Activated CD4-positive, alpha-beta memory T cell treated with anti-CD3 and anti-CD28 coated beads for 36 hours (primary cell): ENCODE measurements around the gene GJB4. TPM values are rescaled to one million over a fixed set of nuclear protein-coding genes. Genes with fewer than 3 reads are reported as not detected.
A peak's percentile ranks its signal among the peaks of the same experiment; 100 is the strongest.

Experiments
- CTCF ChIA-PET: fragments of 350-600 bp; sonication (Branson Sonifier 250); formaldehyde crosslinking; loops from one replicate; lab custom pipeline; 2021; ENCODE audit warnings: antibody characterized with exemption, inconsistent platforms; lab: Charles Lee
- POLR2A ChIA-PET: fragments of 350-600 bp; sonication (Branson Sonifier 250); formaldehyde crosslinking; loops from one replicate; lab custom pipeline; 2021; ENCODE audit warnings: antibody characterized with exemption; lab: Charles Lee
- DNase-seq: peaks from one replicate; pipeline ENCODE4 v3.0.0-alpha.2; 2020
- H3K27ac Mint-ChIP-seq: one replicate; pipeline ENCODE4 v1.8.0; 2021; ENCODE audit warnings: mixed read lengths
- H3K27me3 Mint-ChIP-seq: one replicate; pipeline ENCODE4 v1.8.0; 2021; ENCODE audit warnings: mixed read lengths
- H3K36me3 Mint-ChIP-seq: one replicate; pipeline ENCODE4 v1.8.0; 2021; ENCODE audit warnings: mixed read lengths
- H3K4me1 Mint-ChIP-seq: one replicate; pipeline ENCODE4 v1.8.0; 2021; ENCODE audit warnings: low read depth, mixed read lengths
- H3K4me3 Mint-ChIP-seq: one replicate; pipeline ENCODE4 v1.8.0; 2021; ENCODE audit warnings: mild to moderate bottlenecking, mixed read lengths
- H3K9me3 Mint-ChIP-seq: one replicate; pipeline ENCODE4 v1.8.0; 2021; ENCODE audit warnings: mixed read lengths
- intact Hi-C: fragments of 100-400 bp; cut with micrococcal nuclease; formaldehyde crosslinking; loops from one replicate; pipeline ENCODE4 v1.15.1; 2023
- total RNA-seq, 2 experiments: library from RNA; stranded (reverse); gene quantifications; one replicate each; pipeline ENCODE4 v1.2.3, GENCODE V29; 2021

The GJB4 gene
- total RNA-seq, 2 experiments from 2014 or later, result not detected

DNA sequence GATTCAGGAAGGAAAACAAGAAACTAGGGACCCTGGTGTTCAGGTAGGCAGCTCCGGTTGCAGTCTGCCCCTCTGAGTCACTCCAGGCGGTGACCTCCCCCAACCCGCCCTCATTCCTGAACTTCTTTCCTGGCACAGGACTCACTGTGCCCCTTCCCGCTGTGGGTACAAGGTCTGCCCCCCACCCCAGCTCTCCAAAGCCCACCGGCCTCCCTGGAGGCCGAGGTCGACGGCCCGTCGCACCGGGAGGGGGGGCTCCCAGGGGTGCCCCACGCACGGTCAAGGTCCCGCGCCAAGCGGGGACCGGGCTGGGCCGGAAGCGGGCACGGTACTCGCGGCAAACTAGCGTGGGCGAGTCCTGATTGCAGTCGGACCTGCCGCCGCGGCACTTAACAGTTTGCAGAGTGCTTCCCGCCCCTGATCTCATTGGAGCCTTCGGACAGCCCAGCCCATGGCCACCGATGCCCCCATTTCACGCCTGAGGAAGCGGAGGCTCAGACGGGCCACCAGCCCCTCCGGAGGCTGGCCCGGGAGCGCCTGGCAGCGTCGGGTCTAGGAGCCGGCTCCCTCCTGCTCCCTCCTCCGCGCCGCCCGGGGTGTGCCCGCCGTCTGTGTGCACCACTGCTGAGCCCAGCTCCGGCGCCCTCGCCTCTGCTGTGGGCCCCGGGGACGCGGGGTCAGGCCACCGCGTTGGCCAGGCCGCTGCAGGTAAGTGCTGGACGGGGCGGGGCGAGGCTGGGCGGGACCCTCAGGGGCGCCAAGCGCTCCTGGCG, 21.7 kb downstream of the GJB4 start, which contains the start of gene GJB3:
Gene GJB3, plus strand, starts transcription at position 144 of the 773 bp plus-strand sequence. CDS start 3,549 bp downstream, outside the sequence.
- H3K27ac Mint-ChIP-seq, result no peak within 1 kb of the TSS
- peaks cover 35% of the 10 kb centered on the region for H3K27me3 Mint-ChIP-seq
- H3K36me3 Mint-ChIP-seq, result no peaks in the 10 kb centered on the region
- ChIA-PET POLR2A (no interaction called here), CTCF (no interaction called here)
- no peaks in the 10 kb centered on the region for H3K9me3 Mint-ChIP-seq
- peak; percentile 26 for DNase-seq
- H3K4me1 Mint-ChIP-seq, result no peaks in the 10 kb centered on the region
- H3K4me3 Mint-ChIP-seq, result no peak within 1 kb of the TSS
- intact Hi-C loops, result no loop called here

DNA sequence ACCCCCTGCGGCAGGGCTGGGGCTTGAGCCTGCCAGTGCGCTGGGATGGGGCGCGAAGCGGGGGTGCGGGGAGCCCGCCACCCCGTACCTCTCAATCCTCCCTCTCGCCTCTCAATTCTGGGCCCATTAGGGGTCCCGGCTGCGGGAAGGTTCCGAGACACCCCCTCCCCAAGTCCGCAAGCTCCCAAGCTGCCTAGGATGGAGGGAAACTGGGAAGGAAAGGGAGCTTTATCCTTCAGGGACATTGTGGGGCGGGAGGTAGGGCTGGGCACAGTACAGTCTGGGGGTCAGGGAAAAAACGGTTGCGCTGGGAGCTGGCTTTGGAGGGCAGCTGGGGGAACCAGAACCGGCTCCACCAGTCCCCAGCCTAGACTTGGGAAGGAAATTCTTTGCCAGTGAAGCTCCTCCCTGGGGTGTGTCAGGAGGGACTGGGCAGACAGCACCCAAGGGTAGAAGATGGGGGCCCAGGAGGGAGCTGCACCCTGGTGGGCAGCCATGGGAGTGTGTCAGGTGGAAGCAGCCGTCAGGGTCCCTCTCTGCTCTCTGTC, 22.4 kb downstream of the GJB4 start:
- Mint-ChIP-seq H3K27ac (no peak overlapping the region), H3K27me3 (peaks cover 41% of the 10 kb centered on the region), H3K4me3 (no peak overlapping the region), H3K4me1 (peaks cover 4% of the 10 kb centered on the region), H3K9me3 (no peaks in the 10 kb centered on the region), H3K36me3 (no peaks in the 10 kb centered on the region)
- ChIA-PET CTCF (interaction anchor here (0.5 to 0.9 kb wide), 2 partner anchors 35 to 60 kb away, joined by 3 read pairs; no protein-coding TSS in a partner anchor), POLR2A (no interaction called here)
- intact Hi-C loops, result no loop called here
- DNase-seq, result no peak

DNA sequence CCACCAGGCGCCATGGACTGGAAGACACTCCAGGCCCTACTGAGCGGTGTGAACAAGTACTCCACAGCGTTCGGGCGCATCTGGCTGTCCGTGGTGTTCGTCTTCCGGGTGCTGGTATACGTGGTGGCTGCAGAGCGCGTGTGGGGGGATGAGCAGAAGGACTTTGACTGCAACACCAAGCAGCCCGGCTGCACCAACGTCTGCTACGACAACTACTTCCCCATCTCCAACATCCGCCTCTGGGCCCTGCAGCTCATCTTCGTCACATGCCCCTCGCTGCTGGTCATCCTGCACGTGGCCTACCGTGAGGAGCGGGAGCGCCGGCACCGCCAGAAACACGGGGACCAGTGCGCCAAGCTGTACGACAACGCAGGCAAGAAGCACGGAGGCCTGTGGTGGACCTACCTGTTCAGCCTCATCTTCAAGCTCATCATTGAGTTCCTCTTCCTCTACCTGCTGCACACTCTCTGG, 25.2 kb downstream of the GJB4 start:
- ChIA-PET POLR2A (no interaction called here), CTCF (interaction anchor here (0.9 to 1.3 kb wide), 3 partner anchors 12 to 82 kb away, joined by 3 to 12 read pairs (median 3); no protein-coding TSS in a partner anchor)
- no peaks in the 10 kb centered on the region for H3K36me3 Mint-ChIP-seq
- no peak for DNase-seq
- intact Hi-C loops, result no loop called here
- H3K9me3 Mint-ChIP-seq, result no peaks in the 10 kb centered on the region
- no peak overlapping the region for H3K4me3 Mint-ChIP-seq
- H3K27ac Mint-ChIP-seq, result no peak overlapping the region
- peaks cover 4% of the 10 kb centered on the region for H3K4me1 Mint-ChIP-seq
- peaks cover 46% of the 10 kb centered on the region for H3K27me3 Mint-ChIP-seq

DNA sequence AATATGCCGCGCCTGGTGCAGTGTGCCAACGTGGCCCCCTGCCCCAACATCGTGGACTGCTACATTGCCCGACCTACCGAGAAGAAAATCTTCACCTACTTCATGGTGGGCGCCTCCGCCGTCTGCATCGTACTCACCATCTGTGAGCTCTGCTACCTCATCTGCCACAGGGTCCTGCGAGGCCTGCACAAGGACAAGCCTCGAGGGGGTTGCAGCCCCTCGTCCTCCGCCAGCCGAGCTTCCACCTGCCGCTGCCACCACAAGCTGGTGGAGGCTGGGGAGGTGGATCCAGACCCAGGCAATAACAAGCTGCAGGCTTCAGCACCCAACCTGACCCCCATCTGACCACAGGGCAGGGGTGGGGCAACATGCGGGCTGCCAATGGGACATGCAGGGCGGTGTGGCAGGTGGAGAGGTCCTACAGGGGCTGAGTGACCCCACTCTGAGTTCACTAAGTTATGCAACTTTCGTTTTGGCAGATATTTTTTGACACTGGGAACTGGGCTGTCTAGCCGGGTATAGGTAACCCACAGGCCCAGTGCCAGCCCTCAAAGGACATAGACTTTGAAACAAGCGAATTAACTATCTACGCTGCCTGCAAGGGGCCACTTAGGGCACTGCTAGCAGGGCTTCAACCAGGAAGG, 25.8 kb downstream of the GJB4 start:
- H3K4me1 Mint-ChIP-seq, result peaks cover 7% of the 10 kb centered on the region
- no peak for DNase-seq
- CTCF ChIA-PET, result interaction anchor here (0.9 to 1.3 kb wide), 3 partner anchors 11 to 81 kb away, joined by 3 to 12 read pairs (median 3); no protein-coding TSS in a partner anchor

DNA sequence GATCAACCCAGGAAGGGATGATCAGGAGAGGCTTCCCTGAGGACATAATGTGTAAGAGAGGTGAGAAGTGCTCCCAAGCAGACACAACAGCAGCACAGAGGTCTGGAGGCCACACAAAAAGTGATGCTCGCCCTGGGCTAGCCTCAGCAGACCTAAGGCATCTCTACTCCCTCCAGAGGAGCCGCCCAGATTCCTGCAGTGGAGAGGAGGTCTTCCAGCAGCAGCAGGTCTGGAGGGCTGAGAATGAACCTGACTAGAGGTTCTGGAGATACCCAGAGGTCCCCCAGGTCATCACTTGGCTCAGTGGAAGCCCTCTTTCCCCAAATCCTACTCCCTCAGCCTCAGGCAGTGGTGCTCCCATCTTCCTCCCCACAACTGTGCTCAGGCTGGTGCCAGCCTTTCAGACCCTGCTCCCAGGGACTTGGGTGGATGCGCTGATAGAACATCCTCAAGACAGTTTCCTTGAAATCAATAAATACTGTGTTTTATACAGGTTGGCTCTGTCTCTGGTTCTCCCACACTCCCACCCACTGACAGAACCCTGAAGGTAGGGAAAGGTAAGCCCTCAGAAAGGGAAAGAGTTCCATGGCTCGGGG, 26.4 kb downstream of the GJB4 start:
- peaks cover 7% of the 10 kb centered on the region for H3K4me1 Mint-ChIP-seq
- H3K36me3 Mint-ChIP-seq, result no peaks in the 10 kb centered on the region
- peaks cover 45% of the 10 kb centered on the region for H3K27me3 Mint-ChIP-seq
- no peak for DNase-seq
- no peak overlapping the region for H3K4me3 Mint-ChIP-seq
- H3K27ac Mint-ChIP-seq, result no peak overlapping the region
- no peaks in the 10 kb centered on the region for H3K9me3 Mint-ChIP-seq
- ChIA-PET POLR2A (no interaction called here), CTCF (interaction anchor here (0.6 to 5.8 kb wide), 10 partner anchors 11 to 105 kb away, joined by 3 to 67 read pairs (median 5); no protein-coding TSS in a partner anchor)
- intact Hi-C loops, result loop anchor here (1.0 kb wide), 3 partner anchors 14 to 80 kb away; no protein-coding TSS in a partner anchor

More for the DNA sequence above, 25.8 kb downstream of the GJB4 start:
- Mint-ChIP-seq H3K36me3 (no peaks in the 10 kb centered on the region), H3K27ac (no peak overlapping the region), H3K27me3 (peaks cover 43% of the 10 kb centered on the region), H3K4me3 (no peak overlapping the region), H3K9me3 (no peaks in the 10 kb centered on the region)
- POLR2A ChIA-PET, result no interaction called here
- intact Hi-C loops, result no loop called here

DNA sequence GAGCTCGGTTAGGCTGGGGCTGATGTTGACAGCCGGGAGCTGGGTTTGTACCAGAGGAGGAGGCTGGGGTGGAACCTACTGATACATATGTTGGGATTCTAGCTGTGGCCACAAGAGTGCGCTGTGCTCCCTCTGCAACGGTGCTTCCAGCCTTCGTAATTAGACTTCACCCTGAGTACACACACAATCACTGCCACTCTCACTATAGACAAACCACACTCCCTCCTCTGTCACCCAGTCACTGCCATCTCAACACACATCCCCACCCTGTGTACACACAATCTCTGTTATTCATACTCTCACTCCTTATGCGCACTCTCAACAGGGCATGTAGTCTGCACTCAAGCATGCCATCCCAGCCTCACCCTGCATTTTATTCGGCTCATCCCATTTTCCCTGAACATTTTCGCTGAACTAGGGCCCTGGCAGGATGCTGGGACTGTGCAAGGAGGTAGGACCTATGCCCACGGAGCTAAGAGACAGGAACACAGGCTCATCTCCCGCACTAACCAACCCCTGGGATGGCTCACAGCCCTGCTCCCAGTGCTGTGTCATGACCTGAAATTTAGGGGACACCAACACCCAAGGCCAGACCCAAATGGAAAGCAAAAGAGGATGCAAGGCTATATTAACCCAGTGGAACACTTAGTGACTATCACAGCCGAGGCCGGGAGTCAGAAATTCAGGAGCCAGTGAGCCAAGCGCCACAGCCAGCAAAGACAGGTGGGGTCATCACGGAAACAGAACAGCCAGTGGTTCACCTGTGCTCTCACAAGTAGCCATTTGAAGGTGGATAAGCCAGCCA, 27.2 kb downstream of the GJB4 start:
- ChIA-PET CTCF (interaction anchor here (0.6 to 5.8 kb wide), 10 partner anchors 10 to 104 kb away, joined by 3 to 67 read pairs (median 5); no protein-coding TSS in a partner anchor), POLR2A (interaction anchor here (0.9 kb wide), 1 partner anchor 244 kb away, joined by 3 read pairs; no protein-coding TSS in a partner anchor)
- H3K4me1 Mint-ChIP-seq, result peaks cover 7% of the 10 kb centered on the region
- no peak overlapping the region for H3K4me3 Mint-ChIP-seq
- peak; percentile 80 for DNase-seq
- no peaks in the 10 kb centered on the region for H3K9me3 Mint-ChIP-seq
- peaks cover 50% of the 10 kb centered on the region for H3K27me3 Mint-ChIP-seq
- no peak overlapping the region for H3K27ac Mint-ChIP-seq
- intact Hi-C loops, result loop anchor here (1.0 kb wide), 3 partner anchors 14 to 80 kb away; no protein-coding TSS in a partner anchor
- H3K36me3 Mint-ChIP-seq, result no peaks in the 10 kb centered on the region

DNA sequence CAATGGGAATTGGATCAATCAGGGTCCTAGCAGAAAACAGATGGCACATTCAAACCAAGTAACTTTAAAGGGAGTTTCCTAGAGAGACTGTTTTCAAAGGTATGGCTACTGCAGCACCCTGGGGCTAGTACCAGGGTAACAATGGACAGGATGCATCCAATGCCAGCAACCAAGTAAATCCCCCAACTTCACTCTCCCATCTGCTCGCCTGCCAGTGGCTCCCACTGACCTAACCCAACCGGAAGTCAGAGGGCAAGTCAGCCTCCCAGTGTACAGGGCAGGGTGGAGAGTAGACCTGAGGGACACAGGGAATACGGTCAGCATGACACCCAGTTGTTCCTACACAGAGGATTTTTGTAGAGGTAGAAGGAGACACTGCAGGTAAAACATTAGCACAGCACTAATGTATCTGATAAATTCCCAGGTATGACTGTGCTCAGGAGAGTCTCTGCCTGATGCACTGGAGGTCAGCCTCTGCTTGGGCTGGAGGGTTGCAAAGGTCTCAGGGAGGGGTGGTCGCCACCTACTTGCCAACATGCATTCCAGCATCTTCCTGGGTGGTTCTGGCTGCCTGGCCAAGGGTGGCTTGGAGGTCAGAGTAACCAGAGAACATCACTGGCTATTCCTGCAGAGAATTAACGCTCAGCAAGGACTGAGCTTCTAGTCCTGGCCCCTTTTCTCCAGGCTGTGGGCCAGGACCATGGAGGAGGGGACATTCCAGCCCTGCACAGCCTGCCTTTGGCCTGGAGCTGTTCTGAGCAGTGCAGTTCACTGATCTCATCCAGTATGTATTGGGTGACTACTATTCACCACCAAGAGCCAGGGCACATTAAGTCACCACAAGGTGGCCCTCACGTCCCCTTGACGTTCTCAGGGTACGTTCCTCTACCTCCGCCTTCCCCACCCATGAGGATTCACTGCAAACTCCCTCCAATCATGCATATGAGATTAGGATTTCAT, 28.2 kb downstream of the GJB4 start:
- H3K27ac Mint-ChIP-seq, result no peak overlapping the region
- ChIA-PET CTCF (interaction anchor here (0.8 to 5.8 kb wide), 7 partner anchors 9 to 137 kb away, joined by 3 to 67 read pairs (median 6); no protein-coding TSS in a partner anchor), POLR2A (interaction anchor here (0.9 kb wide), 1 partner anchor 243 kb away, joined by 3 read pairs; no protein-coding TSS in a partner anchor)
- intact Hi-C loops, result no loop called here
- H3K9me3 Mint-ChIP-seq, result no peaks in the 10 kb centered on the region
- peaks cover 50% of the 10 kb centered on the region for H3K27me3 Mint-ChIP-seq
- no peaks in the 10 kb centered on the region for H3K36me3 Mint-ChIP-seq
- H3K4me3 Mint-ChIP-seq, result no peak overlapping the region
- DNase-seq, result peak; percentile 31
- peaks cover 10% of the 10 kb centered on the region for H3K4me1 Mint-ChIP-seq

DNA sequence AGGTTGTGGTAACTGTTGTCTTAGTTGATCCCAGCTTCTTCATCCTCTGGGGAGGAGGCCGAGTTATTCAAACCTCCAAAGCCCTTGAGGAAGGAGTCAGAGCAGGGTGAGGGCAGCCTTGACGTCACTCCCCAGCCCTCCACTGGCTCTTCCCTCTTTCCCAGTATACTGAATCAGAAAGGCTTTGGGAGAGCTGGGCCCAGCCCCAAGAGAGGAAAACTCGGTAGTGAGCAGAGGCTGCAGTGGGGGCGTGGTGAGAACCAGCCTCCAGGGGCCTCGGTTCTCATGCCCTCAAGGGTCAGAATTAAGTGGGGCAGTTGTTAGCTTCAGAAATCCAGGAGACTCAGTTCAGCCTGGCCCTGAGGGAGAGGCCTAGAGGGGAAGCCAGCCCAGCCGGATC, 31.4 kb downstream of the GJB4 start:
- H3K4me3 Mint-ChIP-seq, result no peak overlapping the region
- ChIA-PET CTCF (interaction anchor here (1.3 to 5.8 kb wide), 2 partner anchors 48 to 62 kb away, joined by 4 to 67 read pairs; no protein-coding TSS in a partner anchor), POLR2A (no interaction called here)
- intact Hi-C loops, result no loop called here
- H3K4me1 Mint-ChIP-seq, result peaks cover 10% of the 10 kb centered on the region
- no peak for DNase-seq
- H3K27ac Mint-ChIP-seq, result no peak overlapping the region
- peaks cover 53% of the 10 kb centered on the region for H3K27me3 Mint-ChIP-seq
- H3K36me3 Mint-ChIP-seq, result peaks cover 5% of the 10 kb centered on the region
- H3K9me3 Mint-ChIP-seq, result no peaks in the 10 kb centered on the region

DNA sequence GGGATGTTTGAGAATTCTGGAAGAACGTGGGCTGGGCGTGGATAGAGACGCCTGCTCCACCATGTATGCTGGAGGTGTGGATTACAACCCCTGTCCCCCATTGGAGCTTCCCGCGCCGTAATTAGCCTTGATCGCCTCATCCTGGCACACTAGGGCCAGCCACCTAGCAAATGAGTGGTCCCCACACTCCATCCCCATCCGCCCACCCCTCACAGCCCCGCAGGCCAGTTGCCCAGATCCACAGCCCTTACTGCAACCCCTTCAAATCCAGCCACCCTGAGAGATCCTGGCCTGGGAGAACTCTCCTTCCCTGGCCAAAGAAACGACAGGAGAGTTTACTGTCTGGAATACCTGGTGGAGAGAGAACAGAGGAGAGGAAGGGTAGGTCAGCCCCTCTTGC, 32.9 kb downstream of the GJB4 start:
- ChIA-PET POLR2A (no interaction called here), CTCF (interaction anchor here (2.5 kb wide), 1 partner anchor 60 kb away, joined by 15 read pairs; no protein-coding TSS in a partner anchor)
- Mint-ChIP-seq H3K4me3 (no peak overlapping the region), H3K27me3 (peaks cover 42% of the 10 kb centered on the region), H3K27ac (no peak overlapping the region), H3K36me3 (peaks cover 5% of the 10 kb centered on the region), H3K9me3 (no peaks in the 10 kb centered on the region), H3K4me1 (peaks cover 14% of the 10 kb centered on the region)
- intact Hi-C loops, result no loop called here
- no peak for DNase-seq
